HG03064 (cell line): ENCODE measurements around the gene SLC49A4.

Source experiments
- ATAC-seq: cut with Tn5 transposase; IDR thresholded peaks from one replicate; pipeline ENCODE4 v1.9.1; 2021; ENCODE audit warnings: low read depth; ENCODE audit not compliant: unreplicated experiment

SLC49A4 gene

DNA sequence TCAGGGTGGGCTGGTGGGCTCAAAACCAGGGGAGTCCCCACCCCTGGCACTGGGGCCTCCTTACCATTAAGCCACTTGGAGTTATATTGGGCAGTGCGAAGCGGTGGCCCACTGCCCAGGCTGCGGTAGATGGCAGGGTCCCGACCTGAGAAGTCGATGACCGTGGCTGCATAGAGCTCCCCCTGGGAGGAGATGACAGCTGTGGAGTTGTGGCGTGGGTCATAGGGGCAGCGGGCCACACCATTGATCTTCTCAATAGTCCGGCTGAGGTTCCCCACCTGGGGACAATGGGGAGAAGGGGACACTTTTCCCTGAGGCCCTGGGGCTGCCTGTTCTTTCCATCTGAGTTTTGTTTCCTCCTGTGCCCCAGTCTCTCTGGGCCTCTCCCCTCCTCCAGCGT is 132.9 kb downstream of the SLC49A4 start:
- no peak for ATAC-seq

DNA sequence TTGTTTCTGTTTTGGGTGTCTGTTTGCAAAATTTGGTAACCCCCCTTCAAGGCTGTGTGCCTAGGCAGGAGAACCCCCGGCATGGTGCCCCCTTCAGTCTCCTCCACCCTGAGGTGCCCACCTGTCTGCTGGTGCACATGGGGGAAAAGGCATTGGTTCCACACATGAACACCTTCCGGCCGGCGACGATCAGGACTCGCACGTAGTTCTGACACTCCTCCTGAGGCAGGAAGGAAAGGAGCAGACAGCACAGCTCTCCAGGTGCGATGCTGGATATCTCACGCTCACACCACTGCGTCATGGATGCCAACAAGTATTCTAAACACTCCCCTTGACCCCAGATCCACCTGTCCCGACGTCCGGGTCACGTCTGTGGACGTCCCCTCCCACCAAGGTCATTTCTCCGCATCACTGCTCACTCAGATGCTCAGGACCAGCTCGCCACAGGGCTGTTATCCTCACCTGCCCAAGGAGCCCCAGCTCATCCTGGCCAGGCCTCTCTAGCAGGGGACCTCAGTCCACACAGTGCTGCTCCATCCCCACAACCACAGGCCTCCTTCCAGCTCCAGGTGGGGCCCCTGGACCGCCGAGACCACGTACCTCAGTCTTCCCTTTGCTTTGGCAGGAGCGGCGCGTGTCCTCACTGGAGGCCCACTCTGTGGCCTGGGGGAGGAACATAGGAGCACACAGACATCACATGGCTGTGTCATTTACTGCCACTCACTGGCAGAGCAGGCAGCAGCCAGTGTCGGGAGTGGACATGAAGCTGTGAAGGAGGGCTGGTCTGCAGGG is 133.7 kb downstream of the SLC49A4 start:
- ATAC-seq = no peak

DNA sequence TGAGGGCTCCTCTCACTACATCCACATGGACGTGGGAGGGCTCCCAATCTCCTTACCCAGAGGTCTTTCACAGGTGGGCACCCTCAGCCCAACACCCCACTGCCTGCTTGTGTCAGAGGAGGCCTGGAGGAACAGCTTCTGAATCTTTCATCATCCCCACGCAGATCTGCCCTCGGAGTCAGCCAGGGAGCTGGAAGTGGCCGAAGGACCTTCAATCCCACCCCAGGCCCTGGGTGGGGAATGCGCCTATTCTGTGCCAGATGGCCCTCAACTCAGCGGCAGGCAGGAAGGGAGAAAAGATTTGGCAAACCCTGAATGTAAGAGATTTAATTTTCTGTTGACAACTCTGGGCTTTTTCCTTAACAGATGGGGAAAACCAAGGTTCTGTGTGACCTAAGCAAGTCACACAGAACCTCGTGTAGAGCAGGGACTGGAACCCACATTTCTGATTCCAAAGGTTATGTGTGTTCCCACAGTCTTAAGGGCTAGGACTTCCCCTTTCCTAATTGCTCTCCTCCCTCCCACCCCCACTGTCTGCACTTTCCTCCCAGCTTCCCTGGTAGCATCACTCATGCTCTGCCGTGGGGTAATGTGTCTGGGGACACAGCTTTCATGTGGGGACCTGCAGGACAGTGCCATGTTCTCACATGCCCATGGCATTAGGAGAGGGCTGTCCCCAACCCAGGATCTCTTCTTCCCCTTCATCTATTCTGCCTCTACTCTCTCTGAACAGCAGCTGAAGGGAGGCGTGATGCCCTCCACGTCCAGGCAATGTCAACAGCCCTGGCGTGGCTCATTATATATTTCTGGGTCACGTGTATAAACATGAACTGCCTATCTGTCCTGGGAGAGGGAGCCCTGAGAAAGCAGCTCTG is 134.6 kb downstream of the SLC49A4 start:
- no peak for ATAC-seq

DNA sequence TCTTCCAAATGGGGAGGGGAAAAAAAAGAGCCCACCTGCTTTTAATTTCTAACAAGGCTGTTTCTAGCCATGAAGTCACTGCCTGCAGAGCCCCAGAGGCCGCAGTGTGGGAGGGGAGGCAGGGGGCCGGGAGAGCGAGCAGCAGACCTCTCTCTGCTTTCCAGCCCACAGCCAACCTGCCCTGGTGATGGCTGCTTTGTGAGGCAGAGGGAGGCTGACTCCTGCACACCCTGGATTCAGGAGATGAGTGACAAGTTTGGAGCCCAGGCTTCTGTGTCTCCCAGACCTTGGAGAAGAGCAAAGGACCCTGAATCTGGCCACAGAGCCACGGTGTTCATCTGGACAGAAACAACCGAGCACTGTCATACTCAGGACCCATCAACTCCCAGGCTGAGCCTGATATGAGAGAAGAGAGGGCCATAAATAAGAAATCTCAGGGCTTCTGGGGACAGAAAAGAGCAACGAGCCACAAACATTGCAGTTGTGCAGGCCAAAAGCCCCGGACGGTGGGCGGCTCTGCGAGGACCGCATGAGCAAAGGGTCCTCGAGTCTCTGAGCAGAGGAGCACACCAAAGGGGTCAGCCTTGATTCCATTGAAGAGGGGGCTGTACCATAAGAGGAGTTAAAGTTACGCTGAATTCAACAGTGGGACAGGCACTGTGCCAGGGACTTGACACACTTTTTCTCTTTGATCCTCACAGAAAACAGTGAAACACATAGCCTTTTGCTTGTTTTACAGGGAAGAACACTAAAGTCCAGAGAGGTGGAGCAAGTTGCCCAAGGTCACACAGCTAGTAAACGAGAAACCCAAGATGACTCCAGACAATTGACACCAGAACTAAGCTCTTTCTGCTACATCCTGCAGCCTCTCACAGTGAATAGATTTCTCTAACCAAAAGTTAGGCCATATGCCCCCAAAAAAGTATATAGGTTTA is 135.5 kb downstream of the SLC49A4 start:
- ATAC-seq = no peak
